HepG2 (cell line): ENCODE measurements around the gene CDC6. TPM values are rescaled to one million over a fixed set of nuclear protein-coding genes. Genes with fewer than 3 reads are reported as not detected.

Experiments used
- AKAP8 ChIP-seq: sonication (generic); formaldehyde crosslinking; IDR thresholded peaks from 2 replicates; pipeline ENCODE4 v1.5.1; 2020; ENCODE audit warnings: mild to moderate bottlenecking, missing genetic modification reagents
- CHCHD3 ChIP-seq: sonication (generic); formaldehyde crosslinking; IDR thresholded peaks from 2 replicates; pipeline ENCODE4 v1.8.0; 2022; ENCODE audit warnings: mild to moderate bottlenecking, missing genetic modification reagents, moderate library complexity
- ESRRA ChIP-seq: sonication (generic); formaldehyde crosslinking; IDR thresholded peaks from 2 replicates; pipeline ENCODE4 v1.5.1; 2020; ENCODE audit warnings: mild to moderate bottlenecking, low read depth, missing genetic modification reagents
- HCFC1 ChIP-seq: fragments of 150-350 bp; IDR thresholded peaks from 2 replicates; pipeline ENCODE4 v1.6.1; 2014; ENCODE audit warnings: low read depth, low read length
- HDAC1 ChIP-seq: sonication (generic); formaldehyde crosslinking; IDR thresholded peaks from 2 replicates; pipeline ENCODE4 v1.5.1; 2020; ENCODE audit warnings: mild to moderate bottlenecking, missing genetic modification reagents
- MZF1 ChIP-seq: sonication (generic); formaldehyde crosslinking; IDR thresholded peaks from 2 replicates; pipeline ENCODE4 v1.8.1; 2023; ENCODE audit warnings: mild to moderate bottlenecking, missing genetic modification reagents, borderline replicate concordance
- PAF1 ChIP-seq: IDR thresholded peaks from 2 replicates; pipeline ENCODE4 v1.6.1; 2016; ENCODE audit warnings: missing genetic modification reagents, missing compliant biosample characterization
- SMARCC2 ChIP-seq: fragments of 450-650 bp; IDR thresholded peaks from 2 replicates; pipeline ENCODE4 v1.6.1; 2017; ENCODE audit warnings: antibody characterized with exemption, mild to moderate bottlenecking
- SP5 ChIP-seq: IDR thresholded peaks from 2 replicates; pipeline ENCODE4 v1.6.1; 2016; ENCODE audit warnings: low read depth, borderline replicate concordance
- ZBTB20 ChIP-seq: sonication (generic); formaldehyde crosslinking; IDR thresholded peaks from 2 replicates; pipeline ENCODE4 v1.8.1; 2023; ENCODE audit warnings: missing genetic modification reagents, low read depth, mild to moderate bottlenecking, borderline replicate concordance
- ZBTB7A ChIP-seq: sonication (generic); formaldehyde crosslinking; IDR thresholded peaks from 2 replicates; pipeline ENCODE4 v1.8.0; 2022; ENCODE audit warnings: mild to moderate bottlenecking, missing genetic modification reagents
- ZEB1 ChIP-seq: IDR thresholded peaks from 2 replicates; pipeline ENCODE4 v1.6.1; 2012; ENCODE audit warnings: mild to moderate bottlenecking, low read depth, inconsistent platforms; ENCODE audit not compliant: insufficient replicate concordance
- ZFP62 ChIP-seq: sonication (generic); formaldehyde crosslinking; IDR thresholded peaks from 2 replicates; pipeline ENCODE4 v1.4.0; 2020; ENCODE audit warnings: missing genetic modification reagents
- ZNF160 ChIP-seq: sonication (generic); formaldehyde crosslinking; IDR thresholded peaks from 2 replicates; pipeline ENCODE4 v1.8.0; 2022; ENCODE audit warnings: mild to moderate bottlenecking, inconsistent platforms, missing genetic modification reagents
- ZNF446 ChIP-seq: sonication (generic); formaldehyde crosslinking; IDR thresholded peaks from 2 replicates; pipeline ENCODE4 v1.5.0; 2020; ENCODE audit warnings: mild to moderate bottlenecking, missing genetic modification reagents
- ZNF451 ChIP-seq: sonication (generic); formaldehyde crosslinking; IDR thresholded peaks from 2 replicates; pipeline ENCODE4 v1.5.0; 2020; ENCODE audit warnings: mild to moderate bottlenecking, missing genetic modification reagents
- ZNF589 ChIP-seq: sonication (generic); formaldehyde crosslinking; conservative IDR thresholded peaks from 2 replicates; pipeline ENCODE4 v1.8.0; 2022; ENCODE audit warnings: mild to moderate bottlenecking, moderate library complexity, missing genetic modification reagents
- ZNF629 ChIP-seq: sonication (generic); formaldehyde crosslinking; conservative IDR thresholded peaks from 2 replicates; pipeline ENCODE4 v1.5.0; 2020; ENCODE audit warnings: missing genetic modification reagents
- polyA plus RNA-seq, 8 experiments: library from polyadenylated mRNA; depleted of rRNA in 3 of 8; stranded (reverse) in 7 of 8; unstranded in 1 of 8; fragments of >200 nt; fragmentation: Illumina TruSeq in 4 of 8; extraction: Trizol in 4 of 8; gene quantifications; 2 replicates each; pipeline versions ENCODE4 v1.2.1 to v1.2.3, GENCODE V29; 2011 to 2016; ENCODE audit warnings: low read depth in 4 of 8, missing spikeins in 1 of 8, mixed read lengths in 1 of 8; ENCODE audit not compliant: insufficient read depth in 1 of 8
- total RNA-seq, 5 experiments: library from RNA; depleted of rRNA; stranded (reverse); fragments of >200 nt; fragmentation: Illumina TruSeq; extraction: Trizol; gene quantifications; 2 replicates each; pipeline ENCODE4 v1.2.3, GENCODE V29; 2016; ENCODE audit warnings: low read depth in 1 of 5
- TF ChIP-seq, protein P1 (sequence below): sonication (generic); formaldehyde crosslinking; conservative IDR thresholded peaks from 2 replicates; pipeline ENCODE4 v1.4.0; 2020; ENCODE audit warnings: missing genetic modification reagents
- TF ChIP-seq, protein P2 (sequence below): IDR thresholded peaks from 2 replicates; pipeline ENCODE4 v1.6.1; 2016; ENCODE audit warnings: low read depth, missing genetic modification reagents, missing compliant biosample characterization
- TF ChIP-seq, protein P3 (sequence below): IDR thresholded peaks from 2 replicates; pipeline ENCODE4 v1.6.1; 2012; ENCODE audit warnings: inconsistent platforms
- TF ChIP-seq, protein P4 (sequence below): sonication (generic); formaldehyde crosslinking; IDR thresholded peaks from 2 replicates; pipeline ENCODE4 v1.8.1; 2023; ENCODE audit warnings: missing genetic modification reagents, mild to moderate bottlenecking, borderline replicate concordance
- TF ChIP-seq, protein P5 (sequence below): sonication (generic); formaldehyde crosslinking; IDR thresholded peaks from 2 replicates; pipeline ENCODE4 v1.8.0; 2022; ENCODE audit warnings: missing genetic modification reagents, low read depth, mild to moderate bottlenecking, borderline replicate concordance

The CDC6 gene
- total and polyA plus RNA-seq, 2 of the 13 experiments (the other 11 are each of a cell fraction or from before 2014, with no cell fraction given) = 17.4 to 114 TPM

DNA sequence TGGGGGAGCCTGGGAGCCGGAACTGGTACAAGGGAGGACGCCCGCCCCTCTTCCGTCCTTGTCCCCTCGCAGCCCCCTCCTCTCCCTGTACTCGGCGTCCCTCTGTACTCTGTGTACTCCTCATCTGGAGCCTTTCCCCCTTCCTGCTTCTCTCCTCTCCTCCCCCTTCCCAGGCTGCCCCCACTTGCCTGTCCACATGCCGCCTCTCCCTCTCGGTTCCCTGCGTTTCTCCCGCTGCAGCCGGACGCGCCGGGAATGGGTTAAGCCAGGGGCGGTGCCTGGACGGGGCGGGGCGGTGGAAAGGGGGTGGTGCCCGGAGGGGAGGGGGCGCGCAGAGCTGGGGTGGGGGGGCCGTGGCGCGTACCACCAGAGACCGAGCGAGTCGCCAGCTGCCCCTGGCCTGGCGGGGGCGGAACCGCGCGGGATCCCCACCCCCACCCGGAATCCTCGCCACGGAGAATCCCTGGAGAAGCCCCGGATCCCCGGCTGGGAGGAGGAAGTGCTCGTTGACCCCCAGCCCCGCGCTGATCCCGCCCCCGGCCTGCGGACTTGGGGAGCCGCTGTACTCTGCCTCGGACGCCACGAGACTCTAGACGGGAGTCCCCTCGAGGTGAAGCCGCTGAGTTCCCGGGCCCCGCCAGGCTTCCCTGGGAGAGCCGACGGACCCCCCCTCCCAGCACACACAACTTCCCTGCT lies 54.3 kb downstream of the CDC6 start (continued):
- TF ChIP-seq ZBTB7A (CRISPR knock-in tag) (peak; percentile 81; the same call in 1 of the 2 replicates), PAF1 (CRISPR knock-in tag) (no peak), ZNF446 (CRISPR knock-in tag) (no peak; the same call in 1 of the 2 replicates), AKAP8 (CRISPR knock-in tag) (0 out of 2 replicates have a peak, but pooled peaks have one; percentile 55), MZF1 (no peak), SP5 (CRISPR knock-in tag) (peak; percentile 77), HDAC1 (peak; percentile 28; the same call in 1 of the 2 replicates), ZEB1 (no peak), ZFP62 (CRISPR knock-in tag) (no peak), ZNF629 (CRISPR knock-in tag) (no peak), ESRRA (0 out of 2 replicates have a peak, but pooled peaks have one; percentile 3), CHCHD3 (CRISPR knock-in tag) (no peak), HCFC1 (no peak), ZNF451 (CRISPR knock-in tag) (peak; percentile 86), SMARCC2 (no peak), ZBTB20 (CRISPR knock-in tag) (no peak), ZNF589 (CRISPR knock-in tag) (peak; percentile 63; the same call in 1 of the 2 replicates), ZNF160 (CRISPR knock-in tag) (no peak; the same call in 1 of the 2 replicates)
- TF ChIP-seq, protein P1, sequence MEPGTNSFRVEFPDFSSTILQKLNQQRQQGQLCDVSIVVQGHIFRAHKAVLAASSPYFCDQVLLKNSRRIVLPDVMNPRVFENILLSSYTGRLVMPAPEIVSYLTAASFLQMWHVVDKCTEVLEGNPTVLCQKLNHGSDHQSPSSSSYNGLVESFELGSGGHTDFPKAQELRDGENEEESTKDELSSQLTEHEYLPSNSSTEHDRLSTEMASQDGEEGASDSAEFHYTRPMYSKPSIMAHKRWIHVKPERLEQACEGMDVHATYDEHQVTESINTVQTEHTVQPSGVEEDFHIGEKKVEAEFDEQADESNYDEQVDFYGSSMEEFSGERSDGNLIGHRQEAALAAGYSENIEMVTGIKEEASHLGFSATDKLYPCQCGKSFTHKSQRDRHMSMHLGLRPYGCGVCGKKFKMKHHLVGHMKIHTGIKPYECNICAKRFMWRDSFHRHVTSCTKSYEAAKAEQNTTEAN (CRISPR knock-in tag) = 0 out of 2 replicates have a peak, but pooled peaks have one; percentile 45
- TF ChIP-seq, protein P2, sequence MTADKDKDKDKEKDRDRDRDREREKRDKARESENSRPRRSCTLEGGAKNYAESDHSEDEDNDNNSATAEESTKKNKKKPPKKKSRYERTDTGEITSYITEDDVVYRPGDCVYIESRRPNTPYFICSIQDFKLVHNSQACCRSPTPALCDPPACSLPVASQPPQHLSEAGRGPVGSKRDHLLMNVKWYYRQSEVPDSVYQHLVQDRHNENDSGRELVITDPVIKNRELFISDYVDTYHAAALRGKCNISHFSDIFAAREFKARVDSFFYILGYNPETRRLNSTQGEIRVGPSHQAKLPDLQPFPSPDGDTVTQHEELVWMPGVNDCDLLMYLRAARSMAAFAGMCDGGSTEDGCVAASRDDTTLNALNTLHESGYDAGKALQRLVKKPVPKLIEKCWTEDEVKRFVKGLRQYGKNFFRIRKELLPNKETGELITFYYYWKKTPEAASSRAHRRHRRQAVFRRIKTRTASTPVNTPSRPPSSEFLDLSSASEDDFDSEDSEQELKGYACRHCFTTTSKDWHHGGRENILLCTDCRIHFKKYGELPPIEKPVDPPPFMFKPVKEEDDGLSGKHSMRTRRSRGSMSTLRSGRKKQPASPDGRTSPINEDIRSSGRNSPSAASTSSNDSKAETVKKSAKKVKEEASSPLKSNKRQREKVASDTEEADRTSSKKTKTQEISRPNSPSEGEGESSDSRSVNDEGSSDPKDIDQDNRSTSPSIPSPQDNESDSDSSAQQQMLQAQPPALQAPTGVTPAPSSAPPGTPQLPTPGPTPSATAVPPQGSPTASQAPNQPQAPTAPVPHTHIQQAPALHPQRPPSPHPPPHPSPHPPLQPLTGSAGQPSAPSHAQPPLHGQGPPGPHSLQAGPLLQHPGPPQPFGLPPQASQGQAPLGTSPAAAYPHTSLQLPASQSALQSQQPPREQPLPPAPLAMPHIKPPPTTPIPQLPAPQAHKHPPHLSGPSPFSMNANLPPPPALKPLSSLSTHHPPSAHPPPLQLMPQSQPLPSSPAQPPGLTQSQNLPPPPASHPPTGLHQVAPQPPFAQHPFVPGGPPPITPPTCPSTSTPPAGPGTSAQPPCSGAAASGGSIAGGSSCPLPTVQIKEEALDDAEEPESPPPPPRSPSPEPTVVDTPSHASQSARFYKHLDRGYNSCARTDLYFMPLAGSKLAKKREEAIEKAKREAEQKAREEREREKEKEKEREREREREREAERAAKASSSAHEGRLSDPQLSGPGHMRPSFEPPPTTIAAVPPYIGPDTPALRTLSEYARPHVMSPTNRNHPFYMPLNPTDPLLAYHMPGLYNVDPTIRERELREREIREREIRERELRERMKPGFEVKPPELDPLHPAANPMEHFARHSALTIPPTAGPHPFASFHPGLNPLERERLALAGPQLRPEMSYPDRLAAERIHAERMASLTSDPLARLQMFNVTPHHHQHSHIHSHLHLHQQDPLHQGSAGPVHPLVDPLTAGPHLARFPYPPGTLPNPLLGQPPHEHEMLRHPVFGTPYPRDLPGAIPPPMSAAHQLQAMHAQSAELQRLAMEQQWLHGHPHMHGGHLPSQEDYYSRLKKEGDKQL (CRISPR knock-in tag) = no peak
- TF ChIP-seq, protein P3, sequence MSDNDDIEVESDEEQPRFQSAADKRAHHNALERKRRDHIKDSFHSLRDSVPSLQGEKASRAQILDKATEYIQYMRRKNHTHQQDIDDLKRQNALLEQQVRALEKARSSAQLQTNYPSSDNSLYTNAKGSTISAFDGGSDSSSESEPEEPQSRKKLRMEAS = peak; percentile 66
- TF ChIP-seq, protein P4, sequence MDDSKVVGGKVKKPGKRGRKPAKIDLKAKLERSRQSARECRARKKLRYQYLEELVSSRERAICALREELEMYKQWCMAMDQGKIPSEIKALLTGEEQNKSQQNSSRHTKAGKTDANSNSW (CRISPR knock-in tag) = no peak
- TF ChIP-seq, protein P5, sequence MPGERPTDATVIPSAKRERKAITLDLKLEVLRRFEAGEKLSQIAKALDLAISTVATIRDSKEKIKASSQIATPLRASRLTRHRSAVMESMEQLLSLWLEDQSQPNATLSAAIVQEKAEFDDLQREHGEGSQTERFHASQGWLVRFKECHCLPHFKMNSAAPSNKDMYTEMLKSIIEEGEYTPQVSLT (CRISPR knock-in tag) = no peak
